ENCODE results near the gene MYBBP1A.

DNA sequence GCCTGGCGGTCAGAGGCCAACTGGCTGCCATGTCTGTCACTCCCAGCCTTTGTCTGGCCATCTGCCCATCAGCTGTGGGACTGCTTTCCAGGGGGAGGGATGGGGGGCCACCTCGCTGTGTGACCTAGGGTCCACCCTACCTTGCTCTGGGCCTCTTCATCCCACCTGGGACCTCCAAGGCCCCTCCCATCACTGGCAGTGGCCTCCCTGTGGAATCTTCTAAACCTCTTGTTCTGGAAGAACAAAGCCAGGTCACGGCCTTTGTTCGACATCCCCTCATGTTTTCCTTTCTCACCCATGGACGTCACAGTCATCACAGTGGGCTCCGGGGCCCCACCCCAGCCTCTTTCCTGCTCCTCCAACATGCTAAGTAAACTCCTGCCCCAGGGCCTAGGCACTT, 32.5 kb downstream of the MYBBP1A start:
- TF ChIP-seq TOX (CRISPR knock-in tag; IDR thresholded peaks at IDR 0.05; ENCODE audit: borderline replicate concordance): no peak
- no peak for TF ChIP-seq ZNF70 (CRISPR knock-in tag; IDR thresholded peaks at IDR 0.05)
- TF ChIP-seq GLIS3 (CRISPR knock-in tag; IDR thresholded peaks at IDR 0.05): no peak
- no peak for TF ChIP-seq SNAI2 (CRISPR knock-in tag; IDR thresholded peaks at IDR 0.05)
- no peak for TF ChIP-seq ZC3H10 (CRISPR knock-in tag; IDR thresholded peaks at IDR 0.05)
- no peak for TF ChIP-seq BACH2 (CRISPR knock-in tag; IDR thresholded peaks at IDR 0.05; ENCODE audit: borderline replicate concordance)
- TF ChIP-seq, protein P1, sequence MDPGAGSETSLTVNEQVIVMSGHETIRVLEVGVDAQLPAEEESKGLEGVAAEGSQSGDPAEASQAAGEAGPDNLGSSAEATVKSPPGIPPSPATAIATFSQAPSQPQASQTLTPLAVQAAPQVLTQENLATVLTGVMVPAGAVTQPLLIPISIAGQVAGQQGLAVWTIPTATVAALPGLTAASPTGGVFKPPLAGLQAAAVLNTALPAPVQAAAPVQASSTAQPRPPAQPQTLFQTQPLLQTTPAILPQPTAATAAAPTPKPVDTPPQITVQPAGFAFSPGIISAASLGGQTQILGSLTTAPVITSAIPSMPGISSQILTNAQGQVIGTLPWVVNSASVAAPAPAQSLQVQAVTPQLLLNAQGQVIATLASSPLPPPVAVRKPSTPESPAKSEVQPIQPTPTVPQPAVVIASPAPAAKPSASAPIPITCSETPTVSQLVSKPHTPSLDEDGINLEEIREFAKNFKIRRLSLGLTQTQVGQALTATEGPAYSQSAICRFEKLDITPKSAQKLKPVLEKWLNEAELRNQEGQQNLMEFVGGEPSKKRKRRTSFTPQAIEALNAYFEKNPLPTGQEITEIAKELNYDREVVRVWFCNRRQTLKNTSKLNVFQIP (CRISPR knock-in tag; IDR thresholded peaks at IDR 0.05; ENCODE audit: borderline replicate concordance, low read depth): no peak
- TF ChIP-seq, protein P2, sequence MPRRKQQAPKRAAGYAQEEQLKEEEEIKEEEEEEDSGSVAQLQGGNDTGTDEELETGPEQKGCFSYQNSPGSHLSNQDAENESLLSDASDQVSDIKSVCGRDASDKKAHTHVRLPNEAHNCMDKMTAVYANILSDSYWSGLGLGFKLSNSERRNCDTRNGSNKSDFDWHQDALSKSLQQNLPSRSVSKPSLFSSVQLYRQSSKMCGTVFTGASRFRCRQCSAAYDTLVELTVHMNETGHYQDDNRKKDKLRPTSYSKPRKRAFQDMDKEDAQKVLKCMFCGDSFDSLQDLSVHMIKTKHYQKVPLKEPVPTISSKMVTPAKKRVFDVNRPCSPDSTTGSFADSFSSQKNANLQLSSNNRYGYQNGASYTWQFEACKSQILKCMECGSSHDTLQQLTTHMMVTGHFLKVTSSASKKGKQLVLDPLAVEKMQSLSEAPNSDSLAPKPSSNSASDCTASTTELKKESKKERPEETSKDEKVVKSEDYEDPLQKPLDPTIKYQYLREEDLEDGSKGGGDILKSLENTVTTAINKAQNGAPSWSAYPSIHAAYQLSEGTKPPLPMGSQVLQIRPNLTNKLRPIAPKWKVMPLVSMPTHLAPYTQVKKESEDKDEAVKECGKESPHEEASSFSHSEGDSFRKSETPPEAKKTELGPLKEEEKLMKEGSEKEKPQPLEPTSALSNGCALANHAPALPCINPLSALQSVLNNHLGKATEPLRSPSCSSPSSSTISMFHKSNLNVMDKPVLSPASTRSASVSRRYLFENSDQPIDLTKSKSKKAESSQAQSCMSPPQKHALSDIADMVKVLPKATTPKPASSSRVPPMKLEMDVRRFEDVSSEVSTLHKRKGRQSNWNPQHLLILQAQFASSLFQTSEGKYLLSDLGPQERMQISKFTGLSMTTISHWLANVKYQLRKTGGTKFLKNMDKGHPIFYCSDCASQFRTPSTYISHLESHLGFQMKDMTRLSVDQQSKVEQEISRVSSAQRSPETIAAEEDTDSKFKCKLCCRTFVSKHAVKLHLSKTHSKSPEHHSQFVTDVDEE (CRISPR knock-in tag; IDR thresholded peaks at IDR 0.05): no peak
- TF ChIP-seq ZNF8 (CRISPR knock-in tag; IDR thresholded peaks at IDR 0.05): no peak
- no peak for TF ChIP-seq ZFP30 (CRISPR knock-in tag; IDR thresholded peaks at IDR 0.05)
